HepG2 (cell line): ENCODE measurements around the gene IMP3. TPM values are rescaled to one million over a fixed set of nuclear protein-coding genes. Genes with fewer than 3 reads are reported as not detected.

Experiments used
- ATAC-seq: fragments of 200-7000 bp; cut with Tn5 transposase; 3 replicates; pipeline ENCODE4 v1.9.1; 2020; ENCODE audit warnings: mild to moderate bottlenecking, moderate library complexity
- Bru-seq: library from RNA; stranded (reverse); fragments of 400-500 nt; gene quantifications from one replicate; lab custom pipeline; 2021; lab: Mats Ljungman, UMichigan
- BruChase-seq, 2 experiments: library from RNA; stranded (reverse); fragments of 400-500 nt; gene quantifications; one replicate each; lab custom pipeline; 2021; lab: Mats Ljungman, UMichigan
- BruUV-seq: library from RNA; stranded (reverse); fragments of 400-500 nt; replicated peaks from 2 replicates; lab custom pipeline; 2021; lab: Mats Ljungman, UMichigan
- CTCF ChIA-PET: fragments of 300-600 bp; formaldehyde crosslinking; extraction: SDS; loops from one replicate; lab custom pipeline; 2021; ENCODE audit warnings: low total read pairs, inconsistent platforms, low intra/inter-chr PET ratio; lab: Yijun Ruan, JAX
- POLR2A ChIA-PET: fragments of 350-600 bp; sonication (Branson Sonifier 250); formaldehyde crosslinking; loops from one replicate; lab custom pipeline; 2020; ENCODE audit warnings: antibody characterized with exemption, inconsistent platforms; lab: Yijun Ruan, JAX
- DNase-seq: peaks from one replicate; pipeline ENCODE4 v3.0.0-alpha.2; 2015; ENCODE audit warnings: low spot score
- FAIRE-seq: peaks from 3 replicates; lab custom pipeline; 2011; peaks lifted over from hg19 to GRCh38; lab: Jason Lieb, UNC
- H2AFZ ChIP-seq: one replicate; pipeline ENCODE4 v1.6.1; 2011; ENCODE audit warnings: low read length, inconsistent platforms
- H3K27ac ChIP-seq: fragments of 300-600 bp; 3 replicates; pipeline ENCODE4 v1.8.0; 2011; ENCODE audit warnings: mixed run types, mild to moderate bottlenecking, mixed read lengths, low read length, inconsistent platforms; ENCODE audit not compliant: insufficient read depth; ENCODE audit errors: extremely low read length
- H3K27me3 ChIP-seq, 2 experiments: fragments of 200-600 bp in 1 of 2; 2 replicates in 1 of 2; 3 replicates in 1 of 2; pipeline versions ENCODE4 v1.6.0 to v1.8.0; 2011; ENCODE audit warnings: low read length in 2 of 2, mild to moderate bottlenecking in 2 of 2, moderate library complexity in 2 of 2, inconsistent platforms in 1 of 2; ENCODE audit not compliant: insufficient read depth in 2 of 2, control insufficient read depth in 1 of 2
- H3K36me3 ChIP-seq, 2 experiments: fragments of 200-600 bp in 1 of 2; replicated peaks in 1 of 2; 2 replicates in 1 of 2; 3 replicates in 1 of 2; pipeline versions ENCODE4 v1.5.1 to v1.8.0; 2011; ENCODE audit warnings: low read length in 2 of 2, inconsistent platforms in 1 of 2; ENCODE audit not compliant: insufficient read depth in 2 of 2, control insufficient read depth in 1 of 2
- H3K4me1 ChIP-seq: 2 replicates; pipeline ENCODE4 v1.5.1; 2012; ENCODE audit warnings: low read length, inconsistent platforms; ENCODE audit not compliant: insufficient read depth
- H3K4me2 ChIP-seq: 2 replicates; pipeline ENCODE4 v1.6.0; 2011; ENCODE audit warnings: low read depth, low read length, inconsistent platforms
- H3K4me3 ChIP-seq, 3 experiments: fragments of 200-600 bp in 1 of 3; sonication (generic), shearing (Covaris generic) in 1 of 3; replicated peaks in 1 of 3; 2 replicates each; pipeline ENCODE4 v1.5.1; 2011 to 2016; ENCODE audit warnings: low read length in 3 of 3, inconsistent platforms in 2 of 3, low read depth in 2 of 3, mild to moderate bottlenecking in 2 of 3, control low read depth in 1 of 3, mixed read lengths in 1 of 3; ENCODE audit not compliant: insufficient read depth in 1 of 3
- H3K79me2 ChIP-seq: one replicate; pipeline ENCODE4 v1.6.1; 2011; ENCODE audit warnings: low read length, inconsistent platforms; ENCODE audit not compliant: insufficient read depth
- H3K9ac ChIP-seq: 2 replicates; pipeline ENCODE4 v1.6.0; 2011; ENCODE audit warnings: mild to moderate bottlenecking, low read depth, low read length, inconsistent platforms; ENCODE audit not compliant: insufficient read depth
- H3K9me3 ChIP-seq: 2 replicates; pipeline ENCODE4 v1.5.1; 2012; ENCODE audit warnings: mild to moderate bottlenecking, low read length
- H4K20me1 ChIP-seq: 2 replicates; pipeline ENCODE4 v1.6.0; 2011; ENCODE audit warnings: inconsistent platforms, mild to moderate bottlenecking, low read length, moderate library complexity; ENCODE audit not compliant: insufficient read depth
- BRD4 ChIP-seq: sonication (generic); formaldehyde crosslinking; IDR thresholded peaks from 2 replicates; pipeline ENCODE4 v1.4.0; 2020; ENCODE audit warnings: missing genetic modification reagents
- GTF3A ChIP-seq: sonication (generic); formaldehyde crosslinking; conservative IDR thresholded peaks from 2 replicates; pipeline ENCODE4 v1.4.0; 2020; ENCODE audit warnings: mild to moderate bottlenecking, missing genetic modification reagents
- KDM6A ChIP-seq: IDR thresholded peaks from 2 replicates; pipeline ENCODE4 v1.6.1; 2016; ENCODE audit warnings: low read depth
- PAXIP1 ChIP-seq: sonication (generic); formaldehyde crosslinking; conservative IDR thresholded peaks from 2 replicates; pipeline ENCODE4 v1.4.0; 2020; ENCODE audit warnings: mild to moderate bottlenecking, missing genetic modification reagents, moderate library complexity
- PHF21A ChIP-seq: sonication (generic); formaldehyde crosslinking; IDR thresholded peaks from 2 replicates; pipeline ENCODE4 v1.5.0; 2020; ENCODE audit warnings: mild to moderate bottlenecking, missing genetic modification reagents
- SMAD3 ChIP-seq: sonication (generic); formaldehyde crosslinking; IDR thresholded peaks from 2 replicates; pipeline ENCODE4 v1.4.0; 2020; ENCODE audit warnings: missing genetic modification reagents
- ZBTB46 ChIP-seq: sonication (generic); formaldehyde crosslinking; IDR thresholded peaks from 2 replicates; pipeline ENCODE4 v1.4.0; 2020; ENCODE audit warnings: mild to moderate bottlenecking, missing genetic modification reagents, borderline replicate concordance
- ZFP1 ChIP-seq: IDR thresholded peaks from 2 replicates; pipeline ENCODE4 v1.6.1; 2016
- ZNF256 ChIP-seq: sonication (generic); formaldehyde crosslinking; conservative IDR thresholded peaks from 2 replicates; pipeline ENCODE4 v1.4.0; 2020; ENCODE audit warnings: missing genetic modification reagents
- ZNF335 ChIP-seq: sonication (generic); formaldehyde crosslinking; IDR thresholded peaks from 2 replicates; pipeline ENCODE4 v1.4.0; 2020; ENCODE audit warnings: missing genetic modification reagents
- ZNF337 ChIP-seq: sonication (generic); formaldehyde crosslinking; IDR thresholded peaks from 2 replicates; pipeline ENCODE4 v1.5.1; 2020; ENCODE audit warnings: missing genetic modification reagents, low read depth, mild to moderate bottlenecking, borderline replicate concordance
- ZNF563 ChIP-seq: sonication (generic); formaldehyde crosslinking; IDR thresholded peaks from 2 replicates; pipeline ENCODE4 v1.8.0; 2022; ENCODE audit warnings: mild to moderate bottlenecking, moderate library complexity, missing genetic modification reagents
- WGBS: methylation state at CpG from one replicate; pipeline ENCODE4 v1.1.6; 2017; ENCODE audit warnings: low lambda C conversion rate; 5-methylcytosine and 5-hydroxymethylcytosine counted together
- in situ Hi-C: cut with HindIII; loops from 2 replicates; pipeline ENCODE4 v1.10.0; 2017; ENCODE audit warnings: low pct_unique_long_range_greater_than_20kb; ENCODE audit not compliant: extremely low pct_ligation_motif_present
- intact Hi-C: fragments of 100-400 bp; cut with micrococcal nuclease; formaldehyde crosslinking; loops from one replicate; pipeline ENCODE4 v1.10.0; 2022; ENCODE audit not compliant: unreplicated experiment
- long read RNA-seq, 2 experiments: library from RNA in 1 of 2; library from polyadenylated mRNA in 1 of 2; stranded (forward) in 1 of 2; unstranded in 1 of 2; transcript quantifications; one replicate each; pipeline ENCODE4 v2.0.0, GENCODE V29; 2019 to 2022
- polyA minus RNA-seq, 3 experiments: library from RNA; depleted of rRNA, polyadenylated mRNA; stranded (reverse); fragments of >200 nt; gene quantifications; 2 replicates each; pipeline ENCODE4 v1.2.3, GENCODE V29; 2011; ENCODE audit warnings: low replicate concordance in 1 of 3
- polyA plus RNA-seq, 8 experiments: library from polyadenylated mRNA; depleted of rRNA in 3 of 8; stranded (reverse) in 7 of 8; unstranded in 1 of 8; fragments of >200 nt; fragmentation: Illumina TruSeq in 4 of 8; extraction: Trizol in 4 of 8; gene quantifications; 2 replicates each; pipeline versions ENCODE4 v1.2.1 to v1.2.3, GENCODE V29; 2011 to 2016; ENCODE audit warnings: low read depth in 4 of 8, missing spikeins in 1 of 8, mixed read lengths in 1 of 8; ENCODE audit not compliant: insufficient read depth in 1 of 8
- total RNA-seq, 5 experiments: library from RNA; depleted of rRNA; stranded (reverse); fragments of >200 nt; fragmentation: Illumina TruSeq; extraction: Trizol; gene quantifications; 2 replicates each; pipeline ENCODE4 v1.2.3, GENCODE V29; 2016; ENCODE audit warnings: low read depth in 1 of 5

The IMP3 gene
- total RNA-seq (2016; rRNA removed; fragmentation: Illumina TruSeq; extraction: Trizol), result 143 and 165 TPM in 2 replicates
- 53.3 and 58.3 TPM in 2 replicates for total RNA-seq (2016; cell fraction: cytosol; rRNA removed; fragmentation: Illumina TruSeq; extraction: Trizol; ENCODE audit: low read depth)
- 140 and 190 TPM in 2 replicates for total RNA-seq (2016; cell fraction: insoluble cytoplasmic fraction; rRNA removed; fragmentation: Illumina TruSeq; extraction: Trizol)
- total RNA-seq (2016; cell fraction: membrane; rRNA removed; fragmentation: Illumina TruSeq; extraction: Trizol), result 89.4 and 101 TPM in 2 replicates
- total RNA-seq (2016; cell fraction: nucleus; rRNA removed; fragmentation: Illumina TruSeq; extraction: Trizol), result 53.0 and 64.9 TPM in 2 replicates
- polyA plus RNA-seq (2011; rRNA removed), result 38.3 and 40.4 TPM in 2 replicates
- 55.6 and 80.6 TPM in 2 replicates for polyA plus RNA-seq (2011; cell fraction: cytosol; rRNA removed)
- 36.4 and 36.8 TPM in 2 replicates for polyA plus RNA-seq (2011; cell fraction: nucleus; rRNA removed)
- polyA plus RNA-seq (2012), result 33.6 and 51.6 TPM in 2 replicates
- 32.6 and 40.1 TPM in 2 replicates for polyA plus RNA-seq (2016; cell fraction: cytosol; fragmentation: Illumina TruSeq; extraction: Trizol; ENCODE audit: low read depth)
- 146 and 162 TPM in 2 replicates for polyA plus RNA-seq (2016; cell fraction: insoluble cytoplasmic fraction; fragmentation: Illumina TruSeq; extraction: Trizol; ENCODE audit: low read depth)
- 51.8 and 60.0 TPM in 2 replicates for polyA plus RNA-seq (2016; cell fraction: membrane; fragmentation: Illumina TruSeq; extraction: Trizol; ENCODE audit: low read depth)
- 76.9 and 83.4 TPM in 2 replicates for polyA plus RNA-seq (2016; cell fraction: nucleus; fragmentation: Illumina TruSeq; extraction: Trizol; ENCODE audit: insufficient read depth, low read depth)
- polyA minus RNA-seq (2011; rRNA and poly(A)+ RNA removed; ENCODE audit: low replicate concordance), result 38.2 and 47.6 TPM in 2 replicates
- polyA minus RNA-seq (2011; cell fraction: cytosol; rRNA and poly(A)+ RNA removed), result 32.0 and 35.4 TPM in 2 replicates
- polyA minus RNA-seq (2011; cell fraction: nucleus; rRNA and poly(A)+ RNA removed), result 17.8 and 21.0 TPM in 2 replicates
- Bru-seq, nascent RNA, result percentile 63 among the genes with signal in this experiment
- BruChase-seq, experiment 1, labeled RNA remaining after a 6-hour chase, result percentile 73 among the genes with signal in this experiment
- percentile 90 among the genes with signal in this experiment for BruChase-seq, experiment 2, labeled RNA remaining after a 2-hour chase
- long read RNA-seq, experiment 1, transcript IMP3-202 (1 exons, 1,237 nt), result major isoform, 213 of 214 reads
- long read RNA-seq, experiment 1, partial matches to known transcripts, result 0 of 214 reads
- long read RNA-seq, experiment 1, other reads (novel, unspliced or antisense), result 1 of 214 reads
- long read RNA-seq, experiment 2, transcript IMP3-202 (1 exons, 1,237 nt), result major isoform, 181 of 181 reads
- long read RNA-seq, experiment 2, partial matches to known transcripts, result 0 of 181 reads
- long read RNA-seq, experiment 2, other reads (novel, unspliced or antisense), result 0 of 181 reads

GRCh38 chr15:75639709-75640482 lies at the start of gene IMP3:
Gene IMP3 (minus strand): TSS chr15:75640224. CDS start chr15:75640168, 56 bp downstream.
- no peaks in the 10 kb centered on the region; the same call in 1 of the 2 replicates for H4K20me1 ChIP-seq
- peak within 1 kb of the TSS; percentile 90 for H3K4me2 ChIP-seq
- 0 out of 5 replicates have a peak, but pooled peaks cover 0 to 3% of the 10 kb centered on the region in 2 experiments for H3K36me3 ChIP-seq
- in situ Hi-C loops, result loop anchor here (10.0 kb wide), 1 partner anchor 275 kb away; the partner anchor contains the start of gene MAN2C1
- peaks cover 29% of the 10 kb centered on the region for H3K79me2 ChIP-seq
- H3K4me3 ChIP-seq, result peak within 1 kb of the TSS; percentile 77 to 94 (median 87)
- no peaks in the 10 kb centered on the region for H3K9me3 ChIP-seq
- H3K27me3 ChIP-seq, result peaks cover 0 to 2% of the 10 kb centered on the region in 2 experiments; a peak in 1 of 5 replicates
- ChIA-PET CTCF (interaction anchor here (1.5 kb wide), 1 partner anchor 44 kb away, joined by 6 read pairs; no protein-coding TSS in a partner anchor), POLR2A (interaction anchor here (0.7 to 6.9 kb wide), 24 partner anchors 7 to 311 kb away, joined by 3 to 47 read pairs (median 6); partner anchors contain the start of genes COMMD4, MAN2C1, PTPN9 and SIN3A)
- BruUV-seq, result no TSS peak
- H3K27ac ChIP-seq, result peak within 1 kb of the TSS; percentile 94
- 2% methylated on average over 22 of the region's 83 CpGs for WGBS
- peak; percentile 97 for DNase-seq
- intact Hi-C loops, result loop anchor here (2.0 kb wide), 1 partner anchor 13 kb away; no protein-coding TSS in a partner anchor
- peaks cover 32% of the 10 kb centered on the region for H3K4me1 ChIP-seq
- peak; percentile 92 for ATAC-seq
- H3K9ac ChIP-seq, result peak within 1 kb of the TSS; percentile 93
- FAIRE-seq, result peak; percentile 97
- H2AFZ ChIP-seq, result no peak within 1 kb of the TSS
- no peak for TF ChIP-seq GTF3A (CRISPR knock-in tag)
- TF ChIP-seq ZBTB46 (CRISPR knock-in tag), result no peak
- peak; percentile 15; the same call in 1 of the 2 replicates for TF ChIP-seq ZFP1
- peak; percentile 44 for TF ChIP-seq PAXIP1 (CRISPR knock-in tag)
- TF ChIP-seq ZNF256 (CRISPR knock-in tag), result peak; percentile 94
- TF ChIP-seq ZNF337 (CRISPR knock-in tag), result peak; percentile 76; the same call in 1 of the 2 replicates
- peak; percentile 15; the same call in 1 of the 2 replicates for TF ChIP-seq SMAD3 (CRISPR knock-in tag)
- peak; percentile 89 for TF ChIP-seq BRD4 (CRISPR knock-in tag)
- TF ChIP-seq ZNF335 (CRISPR knock-in tag), result no peak; the same call in 1 of the 2 replicates
- no peak for TF ChIP-seq KDM6A (CRISPR knock-in tag)
- peak; percentile 62; the same call in 1 of the 2 replicates for TF ChIP-seq PHF21A
- peak; percentile 76 for TF ChIP-seq ZNF563 (CRISPR knock-in tag)
